Limb (tissue), 2 donors: ENCODE data around the gene ABCA1.
A peak's percentile ranks its signal among the peaks of the same experiment; 100 is the strongest.

Source experiments
- DNase-seq, 2 donors: peaks; one replicate each; pipeline ENCODE4 v3.0.0-alpha.2; 2016; ENCODE audit errors: extremely low spot score in 2 of 2

Gene ABCA1

GRCh38 chr9:104841601-104842141, 86.3 kb downstream of the ABCA1 start:
- DNase-seq, result no peak

GRCh38 chr9:104838958-104839357, 89.0 kb downstream of the ABCA1 start:
- no peak for DNase-seq

- no peak for DNase-seq
Observed at GRCh38 chr9:104836767-104837166, 91.2 kb downstream of the ABCA1 start.

GRCh38 chr9:104836235-104836634, 91.7 kb downstream of the ABCA1 start:
- peak in 1 of 2 donors; percentile 38 for DNase-seq

- no peak for DNase-seq
Observed at GRCh38 chr9:104835161-104835560, 92.8 kb downstream of the ABCA1 start.

- no peak for DNase-seq
Observed at GRCh38 chr9:104833696-104834095, 94.3 kb downstream of the ABCA1 start.

GRCh38 chr9:104831681-104832080, 96.3 kb downstream of the ABCA1 start:
- no peak for DNase-seq

- DNase-seq, result no peak
Observed at GRCh38 chr9:104826911-104827310, 101.0 kb downstream of the ABCA1 start.

- no peak for DNase-seq
Observed at GRCh38 chr9:104826079-104826775, 101.7 kb downstream of the ABCA1 start.

- DNase-seq, result no peak
Observed at GRCh38 chr9:104820336-104820735, 107.6 kb downstream of the ABCA1 start.

- no peak for DNase-seq
Observed at GRCh38 chr9:104819033-104819432, 108.9 kb downstream of the ABCA1 start.

- no peak for DNase-seq
Observed at GRCh38 chr9:104817437-104817836, 110.5 kb downstream of the ABCA1 start.

- no peak for DNase-seq
Observed at GRCh38 chr9:104815851-104816565, 111.9 kb downstream of the ABCA1 start.

- no peak for DNase-seq
Observed at GRCh38 chr9:104810421-104811339, 117.3 kb downstream of the ABCA1 start.

- peak; percentile 45 to 56 for DNase-seq
Observed at GRCh38 chr9:104808035-104808614, 119.8 kb downstream of the ABCA1 start.

- no peak for DNase-seq
Observed at GRCh38 chr9:104805441-104805840, 122.5 kb downstream of the ABCA1 start.

GRCh38 chr9:104802906-104803305, 125.0 kb downstream of the ABCA1 start:
- no peak for DNase-seq

- no peak for DNase-seq
Observed at GRCh38 chr9:104802110-104802509, 125.8 kb downstream of the ABCA1 start.

GRCh38 chr9:104800068-104800785, 127.7 kb downstream of the ABCA1 start:
- DNase-seq, result no peak

- DNase-seq, result no peak
Observed at GRCh38 chr9:104798209-104798995, 129.6 kb downstream of the ABCA1 start.
